HepG2 (cell line): ENCODE results near the gene CTNNA2. TPM values are rescaled to one million over a fixed set of nuclear protein-coding genes. Genes with fewer than 3 reads are reported as not detected.

Source experiments
- ARID3A ChIP-seq: IDR thresholded peaks from 2 replicates; pipeline ENCODE4 v1.6.1; 2012; ENCODE audit warnings: low read depth, low read length, improper control_type of control experiment
- CEBPG ChIP-seq: IDR thresholded peaks from 2 replicates; pipeline ENCODE4 v1.6.1; 2016
- CENPX ChIP-seq: sonication (generic); formaldehyde crosslinking; IDR thresholded peaks from 2 replicates; pipeline ENCODE4 v1.9.0; 2021; ENCODE audit warnings: mild to moderate bottlenecking, missing genetic modification reagents, moderate library complexity
- RFX3 ChIP-seq: IDR thresholded peaks from 2 replicates; pipeline ENCODE4 v1.6.1; 2016; ENCODE audit warnings: missing biosample characterization, missing genetic modification reagents
- STAG1 ChIP-seq: sonication (generic); formaldehyde crosslinking; IDR thresholded peaks from 2 replicates; pipeline ENCODE4 v1.4.0; 2020; ENCODE audit warnings: missing genetic modification reagents
- XBP1 ChIP-seq: sonication (generic); formaldehyde crosslinking; IDR thresholded peaks from 2 replicates; pipeline ENCODE4 v1.5.0; 2020; ENCODE audit warnings: missing genetic modification reagents
- ZFY ChIP-seq: sonication (generic); formaldehyde crosslinking; IDR thresholded peaks from 2 replicates; pipeline ENCODE4 v1.4.0; 2020; ENCODE audit warnings: missing genetic modification reagents
- ZMYM4 ChIP-seq: sonication (generic); formaldehyde crosslinking; IDR thresholded peaks from 2 replicates; pipeline ENCODE4 v1.8.1; 2023; ENCODE audit warnings: mild to moderate bottlenecking, missing genetic modification reagents
- ZNF770 ChIP-seq: sonication (generic); formaldehyde crosslinking; IDR thresholded peaks from 2 replicates; pipeline ENCODE4 v1.5.0; 2020; ENCODE audit warnings: mild to moderate bottlenecking, missing genetic modification reagents
- polyA plus RNA-seq, 8 experiments: library from polyadenylated mRNA; depleted of rRNA in 3 of 8; stranded (reverse) in 7 of 8; unstranded in 1 of 8; fragments of >200 nt; fragmentation: Illumina TruSeq in 4 of 8; extraction: Trizol in 4 of 8; gene quantifications; 2 replicates each; pipeline versions ENCODE4 v1.2.1 to v1.2.3, GENCODE V29; 2011 to 2016; ENCODE audit warnings: low read depth in 4 of 8, missing spikeins in 1 of 8, mixed read lengths in 1 of 8; ENCODE audit not compliant: insufficient read depth in 1 of 8
- total RNA-seq, 5 experiments: library from RNA; depleted of rRNA; stranded (reverse); fragments of >200 nt; fragmentation: Illumina TruSeq; extraction: Trizol; gene quantifications; 2 replicates each; pipeline ENCODE4 v1.2.3, GENCODE V29; 2016; ENCODE audit warnings: low read depth in 1 of 5
- TF ChIP-seq, protein P1 (sequence below), 2 experiments: IDR thresholded peaks; 2 replicates each; pipeline ENCODE4 v1.6.1; 2011 to 2012; ENCODE audit warnings: low read length in 2 of 2, borderline replicate concordance in 1 of 2, low read depth in 1 of 2, mild to moderate bottlenecking in 1 of 2, moderate library complexity in 1 of 2
- TF ChIP-seq, protein P2 (sequence below): sonication (generic); formaldehyde crosslinking; IDR thresholded peaks from 2 replicates; pipeline ENCODE4 v1.4.0; 2020; ENCODE audit warnings: mild to moderate bottlenecking, missing genetic modification reagents, borderline replicate concordance
- TF ChIP-seq, protein P3 (sequence below), 2 experiments: sonication (generic) in 1 of 2; formaldehyde crosslinking in 1 of 2; IDR thresholded peaks; 2 replicates each; pipeline versions ENCODE4 v1.4.0 to v1.6.1; 2018 to 2020; ENCODE audit warnings: missing genetic modification reagents in 2 of 2, borderline replicate concordance in 1 of 2, low read depth in 1 of 2, mild to moderate bottlenecking in 1 of 2, missing biosample characterization in 1 of 2

CTNNA2 gene
- total and polyA plus RNA-seq, 2 of the 13 experiments (the other 11 are each of a cell fraction or from before 2014, with no cell fraction given): not detected

DNA sequence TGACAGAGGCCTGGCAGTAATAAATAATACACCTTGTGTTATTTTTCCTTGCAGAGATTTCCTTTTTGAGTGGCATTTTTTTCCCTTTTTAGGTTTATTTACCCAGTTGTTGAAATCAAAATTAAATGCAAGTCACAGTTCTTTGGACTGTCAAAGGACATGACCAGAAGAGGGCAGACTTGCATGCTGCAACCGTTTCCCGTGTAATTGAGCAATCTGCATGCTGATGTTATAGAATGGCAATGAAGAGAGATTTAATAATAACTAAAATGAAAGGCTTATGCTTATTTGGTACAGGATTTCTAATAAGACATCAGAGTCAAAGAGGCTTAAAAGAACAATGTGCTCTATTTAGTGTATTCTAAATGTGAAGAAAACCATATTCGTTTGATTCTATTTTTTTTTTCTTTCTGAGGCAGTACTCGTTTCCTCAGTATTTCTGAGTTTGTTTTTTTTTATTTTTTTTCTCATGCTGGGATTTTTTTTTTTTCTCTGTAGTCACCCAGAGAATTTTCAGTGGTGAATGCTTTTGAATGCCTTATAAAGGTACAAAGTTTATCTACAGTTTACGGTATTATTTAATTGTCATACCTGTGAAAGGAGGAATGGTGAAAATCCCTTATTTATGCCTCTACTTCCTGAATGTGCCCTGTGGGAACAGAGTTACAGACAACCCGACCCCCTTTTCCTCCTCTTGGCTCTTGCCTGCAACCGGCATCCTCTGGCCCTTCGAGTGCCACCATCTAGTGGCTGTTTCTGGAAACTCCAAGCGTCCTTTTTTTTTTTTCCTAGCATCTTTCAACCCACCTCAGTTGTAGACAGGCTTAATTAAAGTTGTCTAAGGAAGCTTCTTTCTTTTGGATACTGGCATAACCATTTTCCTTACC lies 423.2 kb downstream of the CTNNA2 start (continued):
- TF ChIP-seq ARID3A (0 out of 2 replicates have a peak, but pooled peaks have one; percentile 31), ZFY (CRISPR knock-in tag) (no peak), XBP1 (no peak), CENPX (CRISPR knock-in tag) (no peak), CEBPG (CRISPR knock-in tag) (peak; percentile 97), ZNF770 (CRISPR knock-in tag) (no peak), RFX3 (CRISPR knock-in tag) (no peak), STAG1 (peak; percentile 56), ZMYM4 (CRISPR knock-in tag) (no peak)
- TF ChIP-seq, protein P1, sequence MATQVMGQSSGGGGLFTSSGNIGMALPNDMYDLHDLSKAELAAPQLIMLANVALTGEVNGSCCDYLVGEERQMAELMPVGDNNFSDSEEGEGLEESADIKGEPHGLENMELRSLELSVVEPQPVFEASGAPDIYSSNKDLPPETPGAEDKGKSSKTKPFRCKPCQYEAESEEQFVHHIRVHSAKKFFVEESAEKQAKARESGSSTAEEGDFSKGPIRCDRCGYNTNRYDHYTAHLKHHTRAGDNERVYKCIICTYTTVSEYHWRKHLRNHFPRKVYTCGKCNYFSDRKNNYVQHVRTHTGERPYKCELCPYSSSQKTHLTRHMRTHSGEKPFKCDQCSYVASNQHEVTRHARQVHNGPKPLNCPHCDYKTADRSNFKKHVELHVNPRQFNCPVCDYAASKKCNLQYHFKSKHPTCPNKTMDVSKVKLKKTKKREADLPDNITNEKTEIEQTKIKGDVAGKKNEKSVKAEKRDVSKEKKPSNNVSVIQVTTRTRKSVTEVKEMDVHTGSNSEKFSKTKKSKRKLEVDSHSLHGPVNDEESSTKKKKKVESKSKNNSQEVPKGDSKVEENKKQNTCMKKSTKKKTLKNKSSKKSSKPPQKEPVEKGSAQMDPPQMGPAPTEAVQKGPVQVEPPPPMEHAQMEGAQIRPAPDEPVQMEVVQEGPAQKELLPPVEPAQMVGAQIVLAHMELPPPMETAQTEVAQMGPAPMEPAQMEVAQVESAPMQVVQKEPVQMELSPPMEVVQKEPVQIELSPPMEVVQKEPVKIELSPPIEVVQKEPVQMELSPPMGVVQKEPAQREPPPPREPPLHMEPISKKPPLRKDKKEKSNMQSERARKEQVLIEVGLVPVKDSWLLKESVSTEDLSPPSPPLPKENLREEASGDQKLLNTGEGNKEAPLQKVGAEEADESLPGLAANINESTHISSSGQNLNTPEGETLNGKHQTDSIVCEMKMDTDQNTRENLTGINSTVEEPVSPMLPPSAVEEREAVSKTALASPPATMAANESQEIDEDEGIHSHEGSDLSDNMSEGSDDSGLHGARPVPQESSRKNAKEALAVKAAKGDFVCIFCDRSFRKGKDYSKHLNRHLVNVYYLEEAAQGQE (IDR thresholded peaks at IDR 0.05; ENCODE audit: borderline replicate concordance in 1 of 2, low read depth in 1 of 2, low read length in 2 of 2): no peak
- TF ChIP-seq, protein P2, sequence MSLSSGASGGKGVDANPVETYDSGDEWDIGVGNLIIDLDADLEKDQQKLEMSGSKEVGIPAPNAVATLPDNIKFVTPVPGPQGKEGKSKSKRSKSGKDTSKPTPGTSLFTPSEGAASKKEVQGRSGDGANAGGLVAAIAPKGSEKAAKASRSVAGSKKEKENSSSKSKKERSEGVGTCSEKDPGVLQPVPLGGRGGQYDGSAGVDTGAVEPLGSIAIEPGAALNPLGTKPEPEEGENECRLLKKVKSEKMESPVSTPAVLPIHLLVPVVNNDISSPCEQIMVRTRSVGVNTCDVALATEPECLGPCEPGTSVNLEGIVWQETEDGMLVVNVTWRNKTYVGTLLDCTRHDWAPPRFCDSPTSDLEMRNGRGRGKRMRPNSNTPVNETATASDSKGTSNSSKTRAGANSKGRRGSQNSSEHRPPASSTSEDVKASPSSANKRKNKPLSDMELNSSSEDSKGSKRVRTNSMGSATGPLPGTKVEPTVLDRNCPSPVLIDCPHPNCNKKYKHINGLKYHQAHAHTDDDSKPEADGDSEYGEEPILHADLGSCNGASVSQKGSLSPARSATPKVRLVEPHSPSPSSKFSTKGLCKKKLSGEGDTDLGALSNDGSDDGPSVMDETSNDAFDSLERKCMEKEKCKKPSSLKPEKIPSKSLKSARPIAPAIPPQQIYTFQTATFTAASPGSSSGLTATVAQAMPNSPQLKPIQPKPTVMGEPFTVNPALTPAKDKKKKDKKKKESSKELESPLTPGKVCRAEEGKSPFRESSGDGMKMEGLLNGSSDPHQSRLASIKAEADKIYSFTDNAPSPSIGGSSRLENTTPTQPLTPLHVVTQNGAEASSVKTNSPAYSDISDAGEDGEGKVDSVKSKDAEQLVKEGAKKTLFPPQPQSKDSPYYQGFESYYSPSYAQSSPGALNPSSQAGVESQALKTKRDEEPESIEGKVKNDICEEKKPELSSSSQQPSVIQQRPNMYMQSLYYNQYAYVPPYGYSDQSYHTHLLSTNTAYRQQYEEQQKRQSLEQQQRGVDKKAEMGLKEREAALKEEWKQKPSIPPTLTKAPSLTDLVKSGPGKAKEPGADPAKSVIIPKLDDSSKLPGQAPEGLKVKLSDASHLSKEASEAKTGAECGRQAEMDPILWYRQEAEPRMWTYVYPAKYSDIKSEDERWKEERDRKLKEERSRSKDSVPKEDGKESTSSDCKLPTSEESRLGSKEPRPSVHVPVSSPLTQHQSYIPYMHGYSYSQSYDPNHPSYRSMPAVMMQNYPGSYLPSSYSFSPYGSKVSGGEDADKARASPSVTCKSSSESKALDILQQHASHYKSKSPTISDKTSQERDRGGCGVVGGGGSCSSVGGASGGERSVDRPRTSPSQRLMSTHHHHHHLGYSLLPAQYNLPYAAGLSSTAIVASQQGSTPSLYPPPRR (CRISPR knock-in tag): no peak
- TF ChIP-seq, protein P3, sequence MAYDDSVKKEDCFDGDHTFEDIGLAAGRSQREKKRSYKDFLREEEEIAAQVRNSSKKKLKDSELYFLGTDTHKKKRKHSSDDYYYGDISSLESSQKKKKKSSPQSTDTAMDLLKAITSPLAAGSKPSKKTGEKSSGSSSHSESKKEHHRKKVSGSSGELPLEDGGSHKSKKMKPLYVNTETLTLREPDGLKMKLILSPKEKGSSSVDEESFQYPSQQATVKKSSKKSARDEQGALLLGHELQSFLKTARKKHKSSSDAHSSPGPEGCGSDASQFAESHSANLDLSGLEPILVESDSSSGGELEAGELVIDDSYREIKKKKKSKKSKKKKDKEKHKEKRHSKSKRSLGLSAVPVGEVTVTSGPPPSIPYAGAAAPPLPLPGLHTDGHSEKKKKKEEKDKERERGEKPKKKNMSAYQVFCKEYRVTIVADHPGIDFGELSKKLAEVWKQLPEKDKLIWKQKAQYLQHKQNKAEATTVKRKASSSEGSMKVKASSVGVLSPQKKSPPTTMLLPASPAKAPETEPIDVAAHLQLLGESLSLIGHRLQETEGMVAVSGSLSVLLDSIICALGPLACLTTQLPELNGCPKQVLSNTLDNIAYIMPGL (CRISPR knock-in tag; IDR thresholded peaks at IDR 0.05; ENCODE audit: borderline replicate concordance in 1 of 2, low read depth in 1 of 2): peak in 1 of 2 experiments; percentile 44; a peak in 1 of 4 replicates
